Measurements from ENCODE around the gene ST6GAL1.

DNA sequence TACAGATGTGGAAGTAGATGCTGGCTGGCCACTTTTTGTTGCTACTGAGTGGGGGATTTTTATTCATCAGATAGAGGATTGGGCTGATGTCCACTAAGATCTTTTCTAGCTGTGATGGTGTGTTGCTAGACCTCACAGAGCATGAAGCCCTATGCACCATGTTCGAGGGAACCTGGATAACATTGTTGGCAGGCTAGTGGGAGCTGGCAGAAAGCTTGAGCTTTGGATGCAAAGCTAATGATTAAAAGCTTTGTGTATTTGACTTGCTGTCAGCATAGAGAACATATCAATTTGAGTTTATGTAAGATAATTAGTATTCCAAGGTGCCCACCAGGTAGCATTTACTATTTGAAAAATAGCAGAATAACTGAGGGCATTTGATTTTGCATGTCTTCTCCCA lies 59.1 kb downstream of the ST6GAL1 start:
- no peak for TF ChIP-seq MAX (IDR thresholded peaks at IDR 0.05)
- TF ChIP-seq RAD21 (IDR thresholded peaks at IDR 0.05; ENCODE audit: low read depth), result no peak

All from Ishikawa (cell line).